Muscle of leg (tissue), 11 donors: ENCODE data around the gene ELOB. TPM values are rescaled to one million over a fixed set of nuclear protein-coding genes. Genes with fewer than 3 reads are reported as not detected.

Source experiments
- DNase-seq: peaks from one replicate; pipeline ENCODE4 v3.0.0; 2013
- H3K27ac ChIP-seq: one replicate; pipeline ENCODE4 v1.5.1; 2013; ENCODE audit warnings: mild to moderate bottlenecking, low read length, control low read depth
- H3K27me3 ChIP-seq: one replicate; pipeline ENCODE4 v1.6.1; 2013; ENCODE audit warnings: low read length; ENCODE audit not compliant: control insufficient read depth, insufficient read depth
- H3K36me3 ChIP-seq: one replicate; pipeline ENCODE4 v1.6.1; 2013; ENCODE audit warnings: low read length; ENCODE audit not compliant: control insufficient read depth, insufficient read depth
- H3K4me1 ChIP-seq: one replicate; pipeline ENCODE4 v1.6.1; 2013; ENCODE audit warnings: low read length; ENCODE audit not compliant: control insufficient read depth, insufficient read depth
- H3K4me3 ChIP-seq: one replicate; pipeline ENCODE4 v1.5.1; 2013; ENCODE audit warnings: low read length, control low read depth
- H3K9me3 ChIP-seq: replicated peaks from 2 replicates; pipeline ENCODE4 v1.6.1; 2013; ENCODE audit warnings: low read depth, low read length; ENCODE audit not compliant: control insufficient read depth
- WGBS: methylation state at CpG from one replicate; pipeline ENCODE4 v1.1.5; 2013; ENCODE audit warnings: missing lambda C conversion rate; ENCODE audit not compliant: insufficient coverage; 5-methylcytosine and 5-hydroxymethylcytosine counted together
- polyA plus RNA-seq, 8 donors: library from polyadenylated mRNA; unstranded; fragments of 120-200 nt; gene quantifications; one replicate each; pipeline versions ENCODE4 v1.2.1 to v1.2.3, GENCODE V29; 2013; ENCODE audit warnings: inconsistent platforms in 1 of 8, low replicate concordance in 1 of 8; ENCODE audit not compliant: insufficient read length in 8 of 8, insufficient read depth in 1 of 8
- total RNA-seq: library from RNA; stranded (reverse); fragments of 120-200 nt; gene quantifications from one replicate; pipeline ENCODE4 v1.2.4, GENCODE V29; 2013

The ELOB gene
- total and polyA plus RNA-seq, 9 donors, result 162 to 228 (median 193) TPM

GRCh38 chr16:2784358-2785100 lies 7.4 kb upstream of the ELOB start:
- Histone ChIP-seq H3K4me3 (no peak overlapping the region), H3K27me3 (peaks cover 57% of the 10 kb centered on the region), H3K36me3 (no peaks in the 10 kb centered on the region), H3K9me3 (no peaks in the 10 kb centered on the region), H3K27ac (no peak overlapping the region), H3K4me1 (no peaks in the 10 kb centered on the region)
- DNase-seq, result no peak
- WGBS, result 48% methylated on average over 15 of the region's 15 CpGs

- Histone ChIP-seq H3K36me3 (no peaks in the 10 kb centered on the region), H3K4me1 (peaks cover 6% of the 10 kb centered on the region), H3K4me3 (no peak overlapping the region), H3K27me3 (peaks cover 50% of the 10 kb centered on the region), H3K27ac (no peak overlapping the region), H3K9me3 (no peaks in the 10 kb centered on the region)
- DNase-seq, result no peak
- WGBS, result 78% methylated on average over 12 of the region's 15 CpGs
Observed at GRCh38 chr16:2783581-2784357, 6.7 kb upstream of the ELOB start.

GRCh38 chr16:2782583-2783351 lies 5.7 kb upstream of the ELOB start:
- WGBS, result 75% methylated on average over 16 of the region's 20 CpGs
- H3K4me1 ChIP-seq, result peaks cover 15% of the 10 kb centered on the region
- H3K9me3 ChIP-seq, result no peaks in the 10 kb centered on the region
- H3K36me3 ChIP-seq, result no peaks in the 10 kb centered on the region
- DNase-seq, result no peak
- H3K4me3 ChIP-seq, result no peak overlapping the region
- no peak overlapping the region for H3K27ac ChIP-seq
- H3K27me3 ChIP-seq, result peaks cover 45% of the 10 kb centered on the region

- 57% methylated on average over 8 of the region's 17 CpGs for WGBS
- peaks cover 5% of the 10 kb centered on the region for H3K36me3 ChIP-seq
- DNase-seq, result no peak
- no peaks in the 10 kb centered on the region for H3K9me3 ChIP-seq
- H3K27me3 ChIP-seq, result peaks cover 27% of the 10 kb centered on the region
- H3K4me1 ChIP-seq, result peaks cover 28% of the 10 kb centered on the region
- no peak overlapping the region for H3K27ac ChIP-seq
- no peak overlapping the region for H3K4me3 ChIP-seq
Observed at GRCh38 chr16:2779978-2780898, 3.2 kb upstream of the ELOB start.

- Histone ChIP-seq H3K4me3 (no peak overlapping the region), H3K9me3 (no peaks in the 10 kb centered on the region), H3K4me1 (peaks cover 28% of the 10 kb centered on the region), H3K27ac (no peak overlapping the region), H3K27me3 (peaks cover 18% of the 10 kb centered on the region), H3K36me3 (peaks cover 14% of the 10 kb centered on the region)
- 88% methylated on average over 13 of the region's 23 CpGs for WGBS
- DNase-seq, result no peak
Observed at GRCh38 chr16:2779151-2779920, 2.3 kb upstream of the ELOB start.

DNA sequence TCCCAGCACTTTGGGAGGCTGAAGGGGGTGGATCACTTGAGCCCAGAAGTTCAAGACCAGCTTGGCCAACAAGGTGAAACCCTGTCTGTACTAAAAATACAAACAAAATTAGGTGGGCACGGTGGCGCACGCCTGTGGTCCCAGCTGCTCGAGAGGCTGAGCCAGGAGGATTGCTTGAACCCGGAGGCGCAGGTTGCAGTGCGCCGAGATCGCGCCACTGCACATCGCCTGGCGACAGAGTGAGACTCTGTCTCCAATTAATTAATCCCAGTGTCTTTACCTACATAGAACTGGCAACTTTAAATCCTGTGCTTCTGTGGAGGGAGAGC lies 1.5 kb upstream of the ELOB start:
- peaks cover 31% of the 10 kb centered on the region for H3K4me1 ChIP-seq
- DNase-seq, result no peak
- peaks cover 21% of the 10 kb centered on the region for H3K36me3 ChIP-seq
- H3K9me3 ChIP-seq, result no peaks in the 10 kb centered on the region
- H3K4me3 ChIP-seq, result peak overlapping the region; percentile 97
- H3K27ac ChIP-seq, result peak overlapping the region; percentile 99
- WGBS, result 100% methylated on average over 4 of the region's 12 CpGs
- H3K27me3 ChIP-seq, result peaks cover 10% of the 10 kb centered on the region

GRCh38 chr16:2777903-2778629 lies 986 bp upstream of the ELOB start:
- Histone ChIP-seq H3K36me3 (peaks cover 27% of the 10 kb centered on the region), H3K27ac (peak overlapping the region; percentile 99), H3K4me3 (peak overlapping the region; percentile 97), H3K27me3 (peaks cover 5% of the 10 kb centered on the region), H3K9me3 (no peaks in the 10 kb centered on the region), H3K4me1 (peaks cover 31% of the 10 kb centered on the region)
- 11% methylated on average over 19 of the region's 27 CpGs for WGBS
- peak; percentile 39 for DNase-seq

GRCh38 chr16:2776500-2777139 lies 460 bp downstream of the ELOB start:
- H3K4me1 ChIP-seq, result peaks cover 35% of the 10 kb centered on the region
- under 1% methylated on average over 66 of the region's 72 CpGs for WGBS
- H3K36me3 ChIP-seq, result peaks cover 38% of the 10 kb centered on the region
- peak overlapping the region; percentile 42 for H3K27ac ChIP-seq
- H3K4me3 ChIP-seq, result peak overlapping the region; percentile 85
- no peaks in the 10 kb centered on the region for H3K27me3 ChIP-seq
- H3K9me3 ChIP-seq, result no peaks in the 10 kb centered on the region
- DNase-seq, result no peak
